Activated naive CD4-positive, alpha-beta T cell treated with anti-CD3 and anti-CD28 coated beads, Interleukin-2, amount 10 ng/mL, durations not matched to agents 7 days and 5 days (primary cell): Measurements from ENCODE around the gene SLC7A6OS.
A peak's percentile ranks its signal among the peaks of the same experiment; 100 is the strongest.

Experiments used
- CTCF ChIA-PET: fragments of 350-600 bp; sonication (Branson Sonifier 250); formaldehyde crosslinking; loops from one replicate; lab custom pipeline; 2021; ENCODE audit warnings: antibody characterized with exemption; lab: Charles Lee
- DNase-seq: peaks from one replicate; pipeline ENCODE4 v3.0.0-alpha.2; 2020
- H3K27ac Mint-ChIP-seq: one replicate; pipeline ENCODE4 v1.8.0; 2021; ENCODE audit warnings: mild to moderate bottlenecking, moderate library complexity, mixed read lengths
- H3K27me3 Mint-ChIP-seq: one replicate; pipeline ENCODE4 v1.8.0; 2021; ENCODE audit warnings: mild to moderate bottlenecking, mixed read lengths
- H3K36me3 Mint-ChIP-seq: one replicate; pipeline ENCODE4 v1.8.0; 2021; ENCODE audit warnings: mixed read lengths
- H3K4me1 Mint-ChIP-seq: one replicate; pipeline ENCODE4 v1.8.0; 2021; ENCODE audit warnings: mixed read lengths
- H3K4me3 Mint-ChIP-seq: one replicate; pipeline ENCODE4 v1.8.0; 2021; ENCODE audit warnings: mild to moderate bottlenecking, moderate library complexity, mixed read lengths
- H3K9me3 Mint-ChIP-seq: one replicate; pipeline ENCODE4 v1.8.0; 2021; ENCODE audit warnings: mixed read lengths

Gene SLC7A6OS

DNA sequence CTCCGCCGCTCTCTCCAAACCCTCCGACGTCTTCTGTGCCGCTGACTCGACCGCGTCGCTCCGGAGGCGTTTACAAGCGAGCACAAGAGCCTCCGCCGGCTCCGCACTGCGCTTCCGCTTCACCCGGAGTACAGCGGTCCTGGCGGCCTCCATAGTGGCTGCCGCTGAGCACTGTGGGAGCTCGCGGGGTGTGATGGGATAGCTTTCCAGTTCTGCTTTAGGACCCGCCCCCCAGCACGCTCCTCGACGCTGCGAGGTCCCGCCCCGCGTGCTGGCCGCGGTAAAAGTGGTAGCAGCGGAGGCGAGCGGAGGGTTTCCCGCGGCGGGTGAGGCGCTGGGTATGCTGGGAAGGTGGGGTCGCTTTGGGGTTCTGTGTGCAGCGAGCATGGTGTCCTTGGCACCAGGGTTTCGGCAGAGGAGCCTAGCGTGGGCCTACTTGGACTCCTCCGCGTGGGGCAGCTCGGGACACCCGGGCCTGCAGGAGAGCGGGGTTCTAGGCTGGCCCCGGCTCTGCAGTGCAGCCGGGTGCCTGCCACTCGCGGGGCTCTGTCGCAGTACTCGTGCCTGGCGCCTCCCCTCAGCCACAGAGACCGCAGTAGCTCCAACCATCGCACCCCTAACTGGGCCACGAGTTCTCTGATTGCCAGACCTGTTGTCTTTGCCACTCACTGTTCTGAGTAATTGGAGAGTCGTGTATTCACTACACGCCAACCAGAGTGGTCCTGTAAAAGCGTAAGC is at the start of gene SLC7A6OS, which contains the start of gene PRMT7:
TSS of gene SLC7A6OS (minus strand) at position 173 of the 738 bp plus-strand sequence. CDS start at position 153, 20 bp downstream.
TSS of gene PRMT7 (plus strand) at position 246 of the 738 bp plus-strand sequence. CDS start 4,961 bp downstream, outside the sequence.
- H3K4me1 Mint-ChIP-seq = peaks cover 51% of the 10 kb centered on the region
- peak; percentile 96 for DNase-seq
- peak within 1 kb of the TSS; percentile 99 for H3K27ac Mint-ChIP-seq
- no peaks in the 10 kb centered on the region for H3K27me3 Mint-ChIP-seq
- CTCF ChIA-PET = interaction anchor here (0.9 to 2.4 kb wide), 13 partner anchors 17 to 218 kb away, joined by 3 to 30 read pairs (median 4); partner anchors contain the start of gene SLC7A6
- peaks cover 30% of the 10 kb centered on the region for H3K36me3 Mint-ChIP-seq
- H3K4me3 Mint-ChIP-seq = peak within 1 kb of the TSS; percentile 86
- H3K9me3 Mint-ChIP-seq = no peaks in the 10 kb centered on the region

DNA sequence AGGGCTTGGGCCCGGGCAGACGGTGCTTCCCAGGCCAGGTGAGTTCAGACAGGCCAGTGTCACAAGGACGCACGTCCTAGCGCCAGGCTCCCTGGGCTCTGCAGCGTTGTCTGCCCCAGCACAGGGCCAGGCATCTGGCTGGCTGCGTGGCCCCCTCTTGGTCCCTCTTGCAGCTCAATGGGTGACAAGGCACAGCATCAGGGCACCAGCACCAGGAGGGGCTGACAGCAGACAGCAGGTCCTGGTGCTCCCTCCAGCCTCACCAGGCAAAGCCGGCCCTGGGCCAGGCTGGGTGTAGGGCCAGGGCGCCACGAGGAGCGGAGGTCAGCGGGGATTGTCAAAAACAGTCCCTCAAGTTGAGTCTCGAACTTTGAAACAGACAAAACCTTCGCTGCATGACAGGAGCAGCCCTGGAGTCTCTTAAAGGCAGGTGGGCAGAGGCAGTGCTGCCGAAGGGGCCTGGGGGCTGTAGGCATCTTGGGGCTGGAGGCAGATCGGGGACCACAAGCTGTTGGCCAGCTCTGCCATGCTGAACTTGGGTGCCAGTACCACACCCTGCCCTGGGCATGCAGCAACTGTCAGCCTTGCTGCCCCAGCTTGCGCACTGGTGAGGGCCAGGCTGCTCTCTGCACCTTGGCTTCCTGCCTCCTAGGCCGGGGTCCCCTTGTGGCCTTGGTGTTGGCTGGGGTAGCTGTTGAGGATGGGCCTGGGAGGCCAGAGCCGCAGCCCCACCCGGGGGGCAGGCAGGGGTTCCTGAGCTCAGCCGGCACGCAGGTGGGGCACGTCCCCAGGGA is 48.8 kb upstream of the SLC7A6OS start:
- no peak for DNase-seq
- peaks cover 50% of the 10 kb centered on the region for H3K36me3 Mint-ChIP-seq
- H3K27me3 Mint-ChIP-seq = peaks cover 66% of the 10 kb centered on the region
- H3K9me3 Mint-ChIP-seq = no peaks in the 10 kb centered on the region
- no peak overlapping the region for H3K4me3 Mint-ChIP-seq
- no peak overlapping the region for H3K27ac Mint-ChIP-seq
- peaks cover 52% of the 10 kb centered on the region for H3K4me1 Mint-ChIP-seq
- CTCF ChIA-PET = interaction anchor here (0.7 to 1.3 kb wide), 2 partner anchors 96 to 161 kb away, joined by 3 to 5 read pairs; partner anchors contain the start of gene SLC7A6

DNA sequence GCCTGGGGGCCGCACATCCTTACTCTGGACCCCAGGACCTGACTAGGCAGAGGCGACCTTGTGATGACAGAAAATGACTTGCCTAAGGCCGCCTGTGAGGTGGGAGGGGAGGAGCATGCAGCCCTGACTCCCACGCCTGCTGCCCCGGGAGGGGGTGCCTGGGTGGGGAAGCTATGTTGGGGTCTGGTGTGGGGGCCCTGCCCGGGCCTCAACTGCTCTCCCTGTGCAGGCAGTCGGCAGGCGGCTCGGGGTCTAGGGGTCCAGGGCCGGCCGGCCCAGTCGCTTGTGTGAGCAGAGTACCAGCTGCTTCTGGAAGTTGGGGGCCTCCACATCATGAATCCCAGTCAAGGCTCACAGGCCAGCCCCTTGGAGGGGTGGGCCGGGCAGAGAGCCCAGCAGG is 48.2 kb upstream of the SLC7A6OS start:
- DNase-seq = no peak
- Mint-ChIP-seq H3K4me1 (peaks cover 48% of the 10 kb centered on the region), H3K9me3 (no peaks in the 10 kb centered on the region), H3K27me3 (peaks cover 60% of the 10 kb centered on the region), H3K27ac (no peak overlapping the region), H3K4me3 (no peak overlapping the region), H3K36me3 (peaks cover 57% of the 10 kb centered on the region)
- CTCF ChIA-PET = no interaction called here

DNA sequence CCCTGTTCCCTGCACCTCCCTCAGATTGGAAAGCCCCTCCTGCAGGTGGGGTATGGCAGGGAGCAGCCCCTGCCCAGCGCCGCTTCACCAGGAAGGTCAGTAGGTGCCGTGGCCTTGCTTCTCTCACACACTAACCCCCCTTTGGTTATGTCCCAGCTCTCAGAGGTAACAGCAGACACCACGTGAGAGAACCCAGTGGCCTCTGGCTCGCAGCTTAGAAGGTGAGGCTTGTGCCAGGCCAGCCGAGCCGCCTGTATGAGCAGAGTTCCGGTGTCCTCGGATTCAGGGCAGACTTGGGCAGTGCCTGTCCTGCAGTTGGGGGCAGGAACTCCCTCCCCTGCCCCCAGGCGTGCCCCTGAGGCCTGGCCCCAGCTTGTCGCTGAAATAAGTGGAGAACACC is 47.2 kb upstream of the SLC7A6OS start:
- Mint-ChIP-seq H3K4me1 (peaks cover 47% of the 10 kb centered on the region), H3K27me3 (peaks cover 54% of the 10 kb centered on the region), H3K4me3 (no peak overlapping the region)

DNA sequence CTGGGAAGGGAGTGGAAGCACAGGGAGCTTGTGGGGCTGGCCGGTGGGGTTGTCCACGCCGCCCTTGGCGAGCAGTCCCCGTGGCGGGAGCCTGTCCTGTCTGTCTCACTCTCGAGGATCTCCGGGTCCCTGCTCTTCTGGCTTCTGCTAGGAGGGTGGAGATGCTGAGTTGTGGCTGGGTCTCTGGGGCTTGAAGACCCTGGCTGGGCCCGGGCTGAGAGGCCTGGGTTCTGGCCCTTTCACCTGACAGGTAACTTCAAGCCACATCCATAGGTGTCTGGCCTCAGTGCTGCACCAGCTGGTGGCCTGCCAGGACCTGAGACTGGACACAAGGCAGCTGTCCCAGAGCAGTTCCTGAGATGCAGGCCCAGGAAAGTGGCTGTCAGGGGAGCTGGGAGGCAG is 46.8 kb upstream of the SLC7A6OS start:
- CTCF ChIA-PET = interaction anchor here (1.0 to 1.4 kb wide), 5 partner anchors 13 to 96 kb away, joined by 3 to 4 read pairs (median 3); partner anchors contain the start of gene SLC7A6
- H3K36me3 Mint-ChIP-seq = peaks cover 71% of the 10 kb centered on the region
- no peak for DNase-seq
- H3K4me3 Mint-ChIP-seq = no peak overlapping the region
- peaks cover 49% of the 10 kb centered on the region for H3K4me1 Mint-ChIP-seq
- H3K27ac Mint-ChIP-seq = no peak overlapping the region
- H3K27me3 Mint-ChIP-seq = peaks cover 53% of the 10 kb centered on the region
- no peaks in the 10 kb centered on the region for H3K9me3 Mint-ChIP-seq

More for the DNA sequence above, 47.2 kb upstream of the SLC7A6OS start:
- peaks cover 67% of the 10 kb centered on the region for H3K36me3 Mint-ChIP-seq
- CTCF ChIA-PET = interaction anchor here (1.0 to 1.4 kb wide), 4 partner anchors 13 to 97 kb away, joined by 3 to 4 read pairs (median 3); no protein-coding TSS in a partner anchor
- no peak overlapping the region for H3K27ac Mint-ChIP-seq
- no peak for DNase-seq
- no peaks in the 10 kb centered on the region for H3K9me3 Mint-ChIP-seq

DNA sequence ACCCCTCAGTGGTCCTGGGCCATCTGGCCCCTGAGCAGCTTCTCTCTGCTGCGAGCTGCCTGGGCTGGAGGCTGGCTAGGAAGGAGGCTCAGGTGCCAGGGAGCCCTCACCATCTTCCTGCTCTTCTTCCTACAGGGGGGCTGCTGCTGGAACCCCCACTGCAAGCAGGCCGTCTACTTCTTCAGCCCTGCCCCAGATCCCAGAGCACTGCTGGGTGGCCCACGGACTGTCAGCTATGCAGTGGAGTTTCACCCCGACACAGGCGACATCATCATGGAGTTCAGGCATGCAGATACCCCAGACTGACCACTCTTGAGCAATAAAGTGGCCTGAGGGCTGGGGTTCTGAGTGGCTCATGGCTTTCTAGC is 46.2 kb upstream of the SLC7A6OS start:
- H3K27ac Mint-ChIP-seq = peak overlapping the region; percentile 69
- H3K4me3 Mint-ChIP-seq = peak overlapping the region; percentile 57
- peaks cover 47% of the 10 kb centered on the region for H3K27me3 Mint-ChIP-seq
- peaks cover 49% of the 10 kb centered on the region for H3K4me1 Mint-ChIP-seq
- DNase-seq = no peak
- no peaks in the 10 kb centered on the region for H3K9me3 Mint-ChIP-seq
- peaks cover 76% of the 10 kb centered on the region for H3K36me3 Mint-ChIP-seq
- CTCF ChIA-PET = interaction anchor here (1.0 to 1.8 kb wide), 7 partner anchors 12 to 155 kb away, joined by 3 to 10 read pairs (median 3); partner anchors contain the start of gene SLC7A6

DNA sequence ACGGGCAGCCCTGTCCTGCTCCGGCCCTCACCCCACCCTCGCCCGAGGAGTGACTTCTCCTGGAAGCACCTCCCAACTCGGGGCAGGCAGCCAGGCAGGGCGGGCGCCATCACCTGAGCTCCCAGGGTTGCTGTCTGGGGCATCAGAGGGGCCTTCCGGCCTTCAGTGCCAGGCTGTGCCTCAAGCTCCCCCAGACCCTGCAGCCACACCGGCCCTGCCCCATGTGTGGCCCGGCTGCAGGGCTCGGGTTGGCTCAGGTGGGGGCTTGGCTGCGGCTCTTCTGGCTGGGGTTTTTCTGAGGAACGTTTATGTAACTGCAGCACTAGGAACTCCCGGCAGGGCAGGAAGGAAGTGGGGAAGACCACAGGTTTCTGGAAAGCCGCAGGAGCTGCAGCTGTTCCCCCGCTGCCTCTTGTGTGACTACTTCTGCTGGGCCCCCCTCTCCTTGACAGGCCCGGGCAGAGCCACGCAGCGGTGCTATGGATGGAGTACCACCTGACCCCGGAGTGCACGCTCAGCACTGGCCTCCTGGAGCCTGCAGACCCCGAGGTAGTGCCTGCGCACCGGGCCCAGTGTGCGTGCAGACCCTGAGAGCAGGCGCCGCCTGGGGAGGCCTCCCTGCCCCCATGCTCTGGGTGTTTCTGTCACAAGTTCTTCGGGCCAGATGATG is 45.6 kb upstream of the SLC7A6OS start:
- Mint-ChIP-seq H3K9me3 (no peaks in the 10 kb centered on the region), H3K4me1 (peaks cover 49% of the 10 kb centered on the region), H3K4me3 (peak overlapping the region; percentile 57), H3K36me3 (peaks cover 81% of the 10 kb centered on the region), H3K27me3 (peaks cover 42% of the 10 kb centered on the region), H3K27ac (peak overlapping the region; percentile 69)
- CTCF ChIA-PET = interaction anchor here (0.7 to 1.8 kb wide), 10 partner anchors 11 to 155 kb away, joined by 3 to 10 read pairs (median 4); partner anchors contain the start of gene SLC7A6
- DNase-seq = peak; percentile 89

DNA sequence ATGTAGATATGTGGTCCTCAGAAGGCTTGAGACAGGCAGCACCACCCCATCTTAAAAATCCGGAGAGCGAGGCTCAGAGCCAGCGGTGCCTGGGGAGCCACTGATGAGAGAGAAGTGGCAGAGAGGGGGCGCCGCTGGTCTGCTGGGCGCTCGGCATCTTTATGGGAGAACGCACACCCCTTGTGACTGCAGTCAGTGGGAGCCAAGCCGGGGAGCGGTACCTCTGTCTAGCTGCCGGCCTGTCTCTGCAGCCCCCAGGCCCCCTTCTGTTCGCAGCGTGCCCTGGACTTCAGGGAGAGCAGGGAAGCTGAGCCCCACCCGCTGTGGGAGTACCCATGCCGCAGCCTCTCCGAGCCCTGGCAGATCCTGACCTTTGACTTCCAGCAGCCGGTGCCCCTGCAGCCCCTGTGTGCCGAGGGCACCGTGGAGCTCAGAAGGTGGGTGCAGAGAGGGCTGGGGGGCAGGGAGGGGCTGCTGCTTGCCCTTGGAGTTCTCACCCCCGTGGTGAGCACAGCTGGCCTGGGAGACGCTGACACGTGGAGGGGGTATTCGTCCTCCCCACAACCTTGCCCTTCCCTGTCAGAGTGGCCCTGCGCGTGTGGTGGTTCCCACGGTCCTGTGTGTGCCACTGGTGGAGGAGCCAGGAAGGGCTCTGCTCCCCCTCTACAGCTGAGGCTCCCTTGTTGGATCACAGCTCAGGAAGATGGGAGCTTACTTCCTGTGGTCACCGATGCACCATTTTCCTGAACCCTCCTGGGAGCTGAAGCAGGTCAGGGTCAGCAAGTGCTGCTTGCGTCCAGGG is 44.9 kb upstream of the SLC7A6OS start:
- H3K27me3 Mint-ChIP-seq = peaks cover 35% of the 10 kb centered on the region
- H3K27ac Mint-ChIP-seq = no peak overlapping the region
- DNase-seq = peak; percentile 21
- H3K9me3 Mint-ChIP-seq = no peaks in the 10 kb centered on the region
- H3K4me1 Mint-ChIP-seq = peaks cover 49% of the 10 kb centered on the region
- CTCF ChIA-PET = interaction anchor here (0.7 to 1.8 kb wide), 7 partner anchors 11 to 156 kb away, joined by 3 to 10 read pairs (median 4); no protein-coding TSS in a partner anchor
- H3K36me3 Mint-ChIP-seq = peaks cover 79% of the 10 kb centered on the region
- peak overlapping the region; percentile 15 for H3K4me3 Mint-ChIP-seq

DNA sequence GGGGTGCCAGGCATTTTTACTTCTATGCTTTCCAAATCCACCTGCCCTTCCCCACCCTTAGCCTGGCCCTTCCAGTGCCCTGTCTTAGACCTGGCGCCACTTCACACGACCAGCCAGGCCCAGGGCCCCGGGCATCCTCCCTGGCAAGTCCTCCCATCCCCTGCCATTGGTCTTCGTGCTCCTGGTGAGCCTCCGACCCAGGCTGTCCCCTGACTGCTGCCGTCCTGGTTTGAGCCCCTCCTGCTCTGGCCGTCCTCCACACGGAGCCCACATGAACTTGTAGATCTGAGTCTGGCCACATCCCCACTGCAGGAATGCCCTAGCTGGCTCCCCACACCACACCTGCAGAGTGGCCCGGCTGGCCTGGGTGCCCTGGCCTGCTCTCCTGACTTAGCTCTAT is 44.1 kb upstream of the SLC7A6OS start:
- peak; percentile 17 for DNase-seq
- Mint-ChIP-seq H3K9me3 (no peaks in the 10 kb centered on the region), H3K4me3 (no peak overlapping the region), H3K36me3 (peaks cover 77% of the 10 kb centered on the region), H3K27ac (no peak overlapping the region), H3K4me1 (peaks cover 44% of the 10 kb centered on the region), H3K27me3 (peaks cover 30% of the 10 kb centered on the region)
- CTCF ChIA-PET = interaction anchor here (1.1 kb wide), 1 partner anchor 15 kb away, joined by 5 read pairs; no protein-coding TSS in a partner anchor

DNA sequence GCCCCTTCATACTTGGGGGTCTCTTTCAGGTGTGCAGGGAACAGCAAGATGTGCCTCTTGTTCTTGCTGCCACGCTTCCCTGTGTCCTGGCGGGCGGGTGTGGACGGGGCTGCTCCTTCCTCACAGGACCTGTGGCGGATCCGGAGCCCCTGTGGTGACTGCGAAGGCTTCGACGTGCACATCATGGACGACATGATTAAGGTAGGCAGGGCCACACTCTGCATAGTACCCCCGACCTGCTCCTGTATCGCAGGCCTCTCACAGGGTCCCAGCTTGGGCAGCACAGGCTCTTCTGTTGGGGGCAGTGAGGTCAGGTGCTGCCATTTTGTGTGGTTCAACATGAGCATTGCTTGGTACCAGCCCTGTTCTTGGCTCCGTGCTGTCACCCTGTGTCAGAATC is 42.6 kb upstream of the SLC7A6OS start:
- CTCF ChIA-PET = interaction anchor here (0.7 kb wide), 1 partner anchor 92 kb away, joined by 3 read pairs; no protein-coding TSS in a partner anchor
- peaks cover 30% of the 10 kb centered on the region for H3K27me3 Mint-ChIP-seq
- H3K9me3 Mint-ChIP-seq = no peaks in the 10 kb centered on the region
- peaks cover 41% of the 10 kb centered on the region for H3K4me1 Mint-ChIP-seq
- H3K4me3 Mint-ChIP-seq = no peak overlapping the region
- peaks cover 81% of the 10 kb centered on the region for H3K36me3 Mint-ChIP-seq
- no peak overlapping the region for H3K27ac Mint-ChIP-seq
- no peak for DNase-seq

DNA sequence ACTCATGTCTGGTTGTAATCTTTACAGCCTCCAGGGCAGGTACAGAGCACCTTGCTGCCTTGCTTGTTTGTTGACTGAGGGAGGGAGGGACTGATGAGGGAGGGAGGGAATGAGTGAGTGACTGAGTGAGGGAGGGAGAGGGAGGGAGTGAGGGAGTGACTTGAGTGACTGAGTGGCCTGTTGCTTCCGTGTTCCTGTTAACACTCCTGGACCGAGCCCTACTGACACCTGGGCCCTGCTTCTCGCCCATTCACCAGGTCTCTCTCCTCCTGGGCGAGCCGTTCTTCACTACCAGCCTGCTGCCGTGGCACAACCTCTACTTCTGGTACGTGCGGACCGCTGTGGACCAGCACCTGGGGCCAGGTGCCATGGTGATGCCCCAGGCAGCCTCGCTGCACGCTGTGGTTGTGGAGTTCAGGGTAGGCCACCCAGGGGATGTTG is 41.3 kb upstream of the SLC7A6OS start:
- H3K36me3 Mint-ChIP-seq = peaks cover 84% of the 10 kb centered on the region
- peaks cover 21% of the 10 kb centered on the region for H3K27me3 Mint-ChIP-seq
- H3K27ac Mint-ChIP-seq = no peak overlapping the region
- H3K9me3 Mint-ChIP-seq = no peaks in the 10 kb centered on the region
- CTCF ChIA-PET = interaction anchor here (0.8 kb wide), 1 partner anchor 17 kb away, joined by 3 read pairs; no protein-coding TSS in a partner anchor
- no peak for DNase-seq
- no peak overlapping the region for H3K4me3 Mint-ChIP-seq
- peaks cover 35% of the 10 kb centered on the region for H3K4me1 Mint-ChIP-seq

DNA sequence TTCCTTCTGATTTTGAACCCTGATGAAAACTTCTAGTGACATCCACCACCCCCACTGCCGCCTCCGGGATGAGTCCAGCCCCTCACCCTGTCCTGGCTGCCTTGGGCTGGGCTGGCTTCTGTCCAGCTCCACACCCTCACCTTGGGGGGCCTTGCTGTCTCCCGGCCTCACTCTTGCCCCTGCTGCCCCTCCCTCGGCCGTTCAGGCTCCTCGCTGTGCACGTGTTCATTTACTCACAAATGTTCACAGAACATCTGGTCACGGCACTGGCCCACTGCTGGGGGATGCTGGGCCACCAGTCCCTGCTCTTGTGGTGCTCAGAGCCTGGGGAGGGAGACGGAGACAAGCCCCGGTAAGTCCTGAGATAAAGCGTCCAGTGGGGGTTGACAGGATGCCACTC is 40.7 kb upstream of the SLC7A6OS start:
- DNase-seq = no peak
- H3K36me3 Mint-ChIP-seq = peaks cover 84% of the 10 kb centered on the region
- no peak overlapping the region for H3K27ac Mint-ChIP-seq
- H3K27me3 Mint-ChIP-seq = peaks cover 16% of the 10 kb centered on the region
- CTCF ChIA-PET = no interaction called here
- H3K4me3 Mint-ChIP-seq = no peak overlapping the region
- H3K9me3 Mint-ChIP-seq = no peaks in the 10 kb centered on the region
- H3K4me1 Mint-ChIP-seq = peaks cover 32% of the 10 kb centered on the region
